ENCODE results near the gene TMEM37. TPM values are rescaled to one million over a fixed set of nuclear protein-coding genes. Genes with fewer than 3 reads are reported as not detected.

Gene TMEM37
- total and polyA plus RNA-seq, 2 of the 13 experiments (the other 11 are each of a cell fraction or from before 2014, with no cell fraction given): 37.7 to 115 TPM

DNA sequence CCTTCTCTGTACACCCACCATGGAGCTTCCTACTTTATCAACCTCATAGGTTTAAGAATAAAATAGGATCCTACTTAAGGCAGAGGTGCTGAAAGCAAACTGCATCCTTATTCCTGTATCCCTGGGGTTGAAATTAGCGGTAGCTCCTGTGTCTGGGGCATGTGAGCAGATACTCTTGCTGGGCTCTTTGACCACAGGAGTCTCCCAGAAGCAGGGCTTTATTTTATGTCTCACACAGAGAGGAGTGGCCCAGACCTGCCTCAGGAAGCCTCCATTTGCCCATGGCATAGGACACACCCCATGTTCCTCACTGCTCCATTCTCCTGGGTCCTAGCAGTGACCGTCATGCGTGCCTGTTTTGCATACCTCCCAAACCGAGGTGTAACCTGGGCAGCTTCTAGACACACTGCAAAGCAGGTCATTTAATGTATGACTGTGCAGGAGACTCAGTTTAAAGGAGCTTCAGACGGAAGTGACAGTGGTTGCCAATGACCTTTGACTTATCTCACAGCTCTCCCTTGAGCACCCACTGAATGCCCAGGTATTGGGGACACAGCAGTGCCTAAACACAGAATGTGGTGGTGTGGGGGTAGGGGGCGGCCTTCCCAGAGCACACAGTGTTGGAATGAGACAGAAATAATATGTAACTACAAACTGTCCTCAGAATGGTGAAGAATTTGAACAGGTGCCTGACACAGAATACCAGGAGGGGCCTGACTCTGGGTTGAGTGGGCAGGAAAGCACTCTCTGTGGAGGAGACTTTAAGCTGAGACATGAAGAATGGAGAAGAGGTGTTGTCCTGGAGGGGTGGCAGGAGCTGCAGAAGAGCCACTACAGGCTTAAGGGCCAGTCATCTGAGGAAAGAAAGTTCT is 3.7 kb downstream of the TMEM37 start (continued):
- TF ChIP-seq IKZF4 (CRISPR knock-in tag; IDR thresholded peaks at IDR 0.05; ENCODE audit: borderline replicate concordance, low read depth, not compliant biosample characterization) (no peak), FOSL1 (CRISPR knock-in tag; IDR thresholded peaks at IDR 0.05; ENCODE audit: borderline replicate concordance) (no peak), IKZF1 (IDR thresholded peaks at IDR 0.05) (no peak), AKAP8 (CRISPR knock-in tag; IDR thresholded peaks at IDR 0.05) (peak; percentile 41; the same call in 1 of the 2 replicates), CCAR2 (optimal IDR thresholded peaks at IDR 0.05; ENCODE audit: low read depth, low read length) (no peak), ZNF792 (CRISPR knock-in tag; IDR thresholded peaks at IDR 0.05) (no peak), PRDM10 (CRISPR knock-in tag; IDR thresholded peaks at IDR 0.05; ENCODE audit: low read depth) (no peak; the same call in none of the 2 replicates), ZIK1 (CRISPR knock-in tag; IDR thresholded peaks at IDR 0.05; ENCODE audit: borderline replicate concordance, low read depth) (0 out of 2 replicates have a peak, but pooled peaks have one; percentile 19), HNRNPK (IDR thresholded peaks at IDR 0.05; ENCODE audit: low read depth, low read length, poor library complexity, severe bottlenecking) (no peak), RFXAP (CRISPR knock-in tag; IDR thresholded peaks at IDR 0.05; ENCODE audit: borderline replicate concordance) (no peak), ZNF652 (CRISPR knock-in tag; IDR thresholded peaks at IDR 0.05; ENCODE audit: borderline replicate concordance, low read depth) (no peak), HCFC1 (IDR thresholded peaks at IDR 0.05; ENCODE audit: low read depth, low read length) (no peak)
- TF ChIP-seq, protein P1, sequence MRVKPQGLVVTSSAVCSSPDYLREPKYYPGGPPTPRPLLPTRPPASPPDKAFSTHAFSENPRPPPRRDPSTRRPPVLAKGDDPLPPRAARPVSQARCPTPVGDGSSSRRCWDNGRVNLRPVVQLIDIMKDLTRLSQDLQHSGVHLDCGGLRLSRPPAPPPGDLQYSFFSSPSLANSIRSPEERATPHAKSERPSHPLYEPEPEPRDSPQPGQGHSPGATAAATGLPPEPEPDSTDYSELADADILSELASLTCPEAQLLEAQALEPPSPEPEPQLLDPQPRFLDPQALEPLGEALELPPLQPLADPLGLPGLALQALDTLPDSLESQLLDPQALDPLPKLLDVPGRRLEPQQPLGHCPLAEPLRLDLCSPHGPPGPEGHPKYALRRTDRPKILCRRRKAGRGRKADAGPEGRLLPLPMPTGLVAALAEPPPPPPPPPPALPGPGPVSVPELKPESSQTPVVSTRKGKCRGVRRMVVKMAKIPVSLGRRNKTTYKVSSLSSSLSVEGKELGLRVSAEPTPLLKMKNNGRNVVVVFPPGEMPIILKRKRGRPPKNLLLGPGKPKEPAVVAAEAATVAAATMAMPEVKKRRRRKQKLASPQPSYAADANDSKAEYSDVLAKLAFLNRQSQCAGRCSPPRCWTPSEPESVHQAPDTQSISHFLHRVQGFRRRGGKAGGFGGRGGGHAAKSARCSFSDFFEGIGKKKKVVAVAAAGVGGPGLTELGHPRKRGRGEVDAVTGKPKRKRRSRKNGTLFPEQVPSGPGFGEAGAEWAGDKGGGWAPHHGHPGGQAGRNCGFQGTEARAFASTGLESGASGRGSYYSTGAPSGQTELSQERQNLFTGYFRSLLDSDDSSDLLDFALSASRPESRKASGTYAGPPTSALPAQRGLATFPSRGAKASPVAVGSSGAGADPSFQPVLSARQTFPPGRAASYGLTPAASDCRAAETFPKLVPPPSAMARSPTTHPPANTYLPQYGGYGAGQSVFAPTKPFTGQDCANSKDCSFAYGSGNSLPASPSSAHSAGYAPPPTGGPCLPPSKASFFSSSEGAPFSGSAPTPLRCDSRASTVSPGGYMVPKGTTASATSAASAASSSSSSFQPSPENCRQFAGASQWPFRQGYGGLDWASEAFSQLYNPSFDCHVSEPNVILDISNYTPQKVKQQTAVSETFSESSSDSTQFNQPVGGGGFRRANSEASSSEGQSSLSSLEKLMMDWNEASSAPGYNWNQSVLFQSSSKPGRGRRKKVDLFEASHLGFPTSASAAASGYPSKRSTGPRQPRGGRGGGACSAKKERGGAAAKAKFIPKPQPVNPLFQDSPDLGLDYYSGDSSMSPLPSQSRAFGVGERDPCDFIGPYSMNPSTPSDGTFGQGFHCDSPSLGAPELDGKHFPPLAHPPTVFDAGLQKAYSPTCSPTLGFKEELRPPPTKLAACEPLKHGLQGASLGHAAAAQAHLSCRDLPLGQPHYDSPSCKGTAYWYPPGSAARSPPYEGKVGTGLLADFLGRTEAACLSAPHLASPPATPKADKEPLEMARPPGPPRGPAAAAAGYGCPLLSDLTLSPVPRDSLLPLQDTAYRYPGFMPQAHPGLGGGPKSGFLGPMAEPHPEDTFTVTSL (CRISPR knock-in tag; IDR thresholded peaks at IDR 0.05; ENCODE audit: borderline replicate concordance): 0 out of 2 replicates have a peak, but pooled peaks have one; percentile 13
- TF ChIP-seq, protein P2, sequence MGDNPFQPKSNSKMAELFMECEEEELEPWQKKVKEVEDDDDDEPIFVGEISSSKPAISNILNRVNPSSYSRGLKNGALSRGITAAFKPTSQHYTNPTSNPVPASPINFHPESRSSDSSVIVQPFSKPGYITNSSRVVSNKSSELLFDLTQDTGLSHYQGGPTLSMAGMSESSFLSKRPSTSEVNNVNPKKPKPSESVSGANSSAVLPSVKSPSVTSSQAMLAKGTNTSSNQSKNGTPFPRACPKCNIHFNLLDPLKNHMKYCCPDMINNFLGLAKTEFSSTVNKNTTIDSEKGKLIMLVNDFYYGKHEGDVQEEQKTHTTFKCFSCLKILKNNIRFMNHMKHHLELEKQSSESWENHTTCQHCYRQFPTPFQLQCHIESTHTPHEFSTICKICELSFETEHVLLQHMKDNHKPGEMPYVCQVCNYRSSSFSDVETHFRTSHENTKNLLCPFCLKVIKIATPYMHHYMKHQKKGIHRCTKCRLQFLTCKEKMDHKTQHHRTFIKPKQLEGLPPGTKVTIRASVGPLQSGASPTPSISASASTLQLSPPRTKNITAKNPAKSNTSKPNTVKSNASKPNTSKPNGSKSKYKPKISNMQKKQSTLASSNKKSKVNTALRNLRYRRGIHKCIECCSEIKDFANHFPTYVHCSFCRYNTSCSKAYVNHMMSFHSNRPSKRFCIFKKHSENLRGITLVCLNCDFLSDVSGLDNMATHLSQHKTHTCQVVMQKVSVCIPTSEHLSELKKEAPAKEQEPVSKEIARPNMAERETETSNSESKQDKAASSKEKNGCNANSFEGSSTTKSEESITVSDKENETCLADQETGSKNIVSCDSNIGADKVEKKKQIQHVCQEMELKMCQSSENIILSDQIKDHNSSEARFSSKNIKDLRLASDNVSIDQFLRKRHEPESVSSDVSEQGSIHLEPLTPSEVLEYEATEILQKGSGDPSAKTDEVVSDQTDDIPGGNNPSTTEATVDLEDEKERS (CRISPR knock-in tag; IDR thresholded peaks at IDR 0.05): no peak

Data from HepG2 (cell line).